Measurements from ENCODE around the gene LCT. TPM values are rescaled to one million over a fixed set of nuclear protein-coding genes. Genes with fewer than 3 reads are reported as not detected.
"Not testable (repeated sequence)": the region's sequence is repeated elsewhere in the genome, so short reads cannot be mapped to it uniquely, and the experiment has no call there.

The LCT gene
- under 1 TPM; 0.02 to 0.05 TPM for total RNA-seq

- DNase-seq, result no peak
- Mint-ChIP-seq H3K36me3 (peaks cover 17% of the 10 kb centered on the region), H3K9me3 (no peaks in the 10 kb centered on the region), H3K4me3 (no peak within 1 kb of the TSS), H3K4me1 (ENCODE audit: low read depth) (peaks cover 11% of the 10 kb centered on the region), H3K27ac (no peak within 1 kb of the TSS), H3K27me3 (no peaks in the 10 kb centered on the region)
- intact Hi-C loops (cut with micrococcal nuclease), result no loop called here
- ChIA-PET POLR2A (no interaction called here), CTCF (interaction anchor here (1.2 kb wide), 1 partner anchor 39 kb away, joined by 3 read pairs; no protein-coding TSS in a partner anchor)
Observed at GRCh38 chr2:135836596-135837270, at the start of gene LCT. Gene LCT, minus strand, starts transcription at chr2:135837184. Its CDS starts 15 bp downstream, at chr2:135837169.

DNA sequence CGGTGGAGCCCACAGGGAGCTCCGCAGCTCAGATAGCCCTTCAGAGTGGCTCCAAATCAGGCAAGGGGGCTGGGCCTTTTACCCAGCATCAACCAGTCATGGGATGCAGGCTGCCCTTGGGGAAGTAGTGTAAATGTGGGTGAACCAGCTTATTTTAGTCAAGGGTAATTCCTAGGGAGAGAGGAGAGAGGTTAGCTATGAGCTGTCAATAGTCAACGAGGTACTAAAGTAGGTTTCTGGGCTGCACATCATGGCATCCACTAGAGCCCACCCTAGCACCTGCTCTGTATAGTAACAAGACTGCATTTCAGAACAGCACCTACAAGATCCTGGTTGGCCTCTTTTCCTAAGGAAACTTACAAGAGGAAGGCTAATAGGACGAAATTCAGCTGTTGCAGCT lies 48.7 kb upstream of the LCT start:
- intact Hi-C loops (cut with micrococcal nuclease), result no loop called here
- Mint-ChIP-seq H3K27me3 (peaks cover 8% of the 10 kb centered on the region), H3K9me3 (no peaks in the 10 kb centered on the region), H3K4me1 (ENCODE audit: low read depth) (no peaks in the 10 kb centered on the region), H3K27ac (no peak overlapping the region), H3K4me3 (no peak overlapping the region), H3K36me3 (no peaks in the 10 kb centered on the region)
- no peak for DNase-seq
- ChIA-PET POLR2A (interaction anchor here (1.0 kb wide), 1 partner anchor 10 kb away, joined by 3 read pairs; no protein-coding TSS in a partner anchor), CTCF (interaction anchor here (1.2 kb wide), 1 partner anchor 28 kb away, joined by 6 read pairs; no protein-coding TSS in a partner anchor)

DNA sequence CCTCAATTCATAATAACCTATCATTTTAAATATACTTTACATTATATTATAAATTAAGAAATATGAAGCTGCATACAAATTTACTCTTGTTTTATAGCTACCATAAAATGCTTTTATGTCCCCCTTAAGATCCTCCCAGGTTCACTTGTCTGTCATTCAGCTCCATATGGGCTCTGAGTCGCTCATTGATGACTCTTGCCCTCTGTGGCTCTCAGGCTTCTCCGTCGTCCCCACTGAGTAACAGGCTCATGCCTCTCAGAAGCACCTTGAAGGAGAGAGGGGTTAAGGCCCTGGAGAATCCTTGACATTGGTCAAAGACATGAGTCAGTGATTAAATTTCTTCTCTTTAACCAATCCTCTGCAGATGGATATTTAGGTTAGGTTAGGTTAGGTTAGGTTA lies 45.4 kb upstream of the LCT start:
- ChIA-PET CTCF (interaction anchor here (0.6 to 0.7 kb wide), 2 partner anchors 16 to 652 kb away, joined by 3 to 6 read pairs; no protein-coding TSS in a partner anchor), POLR2A (no interaction called here)
- DNase-seq, result no peak
- no peaks in the 10 kb centered on the region for H3K9me3 Mint-ChIP-seq
- no peak overlapping the region for H3K4me3 Mint-ChIP-seq
- no peak overlapping the region for H3K27ac Mint-ChIP-seq
- H3K4me1 Mint-ChIP-seq (ENCODE audit: low read depth), result peaks cover 3% of the 10 kb centered on the region
- intact Hi-C loops (cut with micrococcal nuclease), result no loop called here
- H3K36me3 Mint-ChIP-seq, result no peaks in the 10 kb centered on the region
- H3K27me3 Mint-ChIP-seq, result peaks cover 8% of the 10 kb centered on the region

DNA sequence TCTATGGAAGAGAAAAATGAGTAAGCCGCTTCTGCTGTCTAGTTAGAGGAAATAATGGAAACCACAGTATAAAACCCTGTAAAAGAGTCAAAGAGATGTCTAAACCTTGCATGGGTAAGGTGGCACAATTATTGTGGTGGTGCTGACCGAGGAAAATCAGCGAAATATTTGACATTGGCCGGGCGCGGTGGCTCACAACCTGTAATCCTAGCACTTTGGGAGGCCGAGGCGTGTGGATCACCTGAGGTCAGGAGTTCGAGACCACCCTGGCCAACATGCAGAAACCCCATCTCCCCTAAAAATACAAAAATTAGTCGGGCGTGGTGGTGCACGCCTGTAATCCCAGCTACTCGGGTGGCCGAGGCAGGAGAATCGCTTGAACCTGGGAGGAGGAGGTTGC lies 39.8 kb upstream of the LCT start:
- H3K27me3 Mint-ChIP-seq, CTCF ChIA-PET, H3K9me3 Mint-ChIP-seq: not testable (repeated sequence)
- peak overlapping the region; percentile 98 for H3K27ac Mint-ChIP-seq
- H3K4me1 Mint-ChIP-seq (ENCODE audit: low read depth), result peaks cover 33% of the 10 kb centered on the region
- intact Hi-C loops (cut with micrococcal nuclease), result loop anchor here (1.0 to 2.0 kb wide), 7 partner anchors 56 to 958 kb away; partner anchors contain the start of genes CCNT2, CXCR4, DARS1 and R3HDM1
- H3K4me3 Mint-ChIP-seq, result peak overlapping the region; percentile 90
- peaks cover 44% of the 10 kb centered on the region for H3K36me3 Mint-ChIP-seq
- DNase-seq, result peak; percentile 18
- POLR2A ChIA-PET, result interaction anchor here (0.5 to 1.9 kb wide), 14 partner anchors 12 to 509 kb away, joined by 3 to 11 read pairs (median 4); partner anchors contain the start of gene DARS1

DNA sequence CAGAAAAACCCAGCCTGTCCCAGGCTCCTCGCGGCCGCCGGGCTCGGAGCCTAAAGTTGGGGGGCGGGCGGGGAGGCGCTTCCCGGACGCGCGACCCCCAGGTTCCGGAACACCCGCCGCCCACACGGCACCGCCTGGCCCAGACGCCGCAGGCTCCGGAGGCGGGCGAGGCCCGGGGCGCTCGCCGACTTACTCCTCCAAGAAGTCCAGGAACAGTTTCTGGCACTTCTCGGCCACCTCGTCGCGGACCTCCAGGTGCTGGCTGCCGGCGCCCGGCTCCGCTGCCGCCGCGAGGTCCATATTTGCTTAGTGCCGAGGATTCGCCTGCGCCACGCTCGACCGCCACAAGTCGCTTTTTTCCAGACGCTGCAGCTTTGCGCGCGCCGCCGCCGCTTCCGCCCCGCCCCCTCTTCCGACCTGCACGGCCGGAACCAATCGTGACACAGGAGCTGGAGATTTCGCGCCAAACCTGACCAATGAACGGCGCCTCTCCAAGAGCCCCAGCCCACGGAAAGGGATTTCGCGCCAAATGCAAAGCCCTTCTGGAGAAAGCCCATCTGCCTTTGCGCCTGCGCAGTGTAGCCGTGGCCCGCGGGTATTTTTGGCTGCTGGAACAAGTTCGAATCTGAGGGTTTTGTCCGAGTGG lies 39.2 kb upstream of the LCT start, which contains the start of gene MCM6:
TSS of gene MCM6 (minus strand) at position 378 of the 646 bp plus-strand sequence. CDS start at position 300, 78 bp downstream.
- DNase-seq, result peak; percentile 100
- Mint-ChIP-seq H3K27ac (peak within 1 kb of the TSS; percentile 98), H3K36me3 (peaks cover 50% of the 10 kb centered on the region), H3K4me3 (peak within 1 kb of the TSS; percentile 90), H3K9me3 (no peaks in the 10 kb centered on the region), H3K4me1 (ENCODE audit: low read depth) (peaks cover 39% of the 10 kb centered on the region), H3K27me3 (peaks cover 2% of the 10 kb centered on the region)
- CTCF ChIA-PET, result interaction anchor here (1.0 to 1.4 kb wide), 4 partner anchors 133 to 510 kb away, joined by 3 read pairs; no protein-coding TSS in a partner anchor
- intact Hi-C loops (cut with micrococcal nuclease), result loop anchor here (1.0 to 2.0 kb wide), 7 partner anchors 56 to 958 kb away; partner anchors contain the start of genes CCNT2, CXCR4, DARS1 and R3HDM1
- POLR2A ChIA-PET, result interaction anchor here (0.5 to 1.9 kb wide), 20 partner anchors 11 to 509 kb away, joined by 3 to 20 read pairs (median 4); partner anchors contain the start of genes DARS1, R3HDM1 and ZRANB3

- Mint-ChIP-seq H3K27ac (peak overlapping the region; percentile 98), H3K27me3 (peaks cover 2% of the 10 kb centered on the region), H3K9me3 (no peaks in the 10 kb centered on the region), H3K4me1 (ENCODE audit: low read depth) (peaks cover 45% of the 10 kb centered on the region), H3K4me3 (peak overlapping the region; percentile 90), H3K36me3 (peaks cover 56% of the 10 kb centered on the region)
- POLR2A ChIA-PET, result interaction anchor here (0.6 to 1.9 kb wide), 17 partner anchors 11 to 508 kb away, joined by 3 to 20 read pairs (median 4); partner anchors contain the start of genes DARS1, R3HDM1 and ZRANB3
- intact Hi-C loops (cut with micrococcal nuclease), result loop anchor here (1.0 to 2.0 kb wide), 10 partner anchors 55 to 957 kb away; partner anchors contain the start of genes CCNT2, CXCR4, DARS1 and R3HDM1
- CTCF ChIA-PET, result interaction anchor here (1.0 to 1.4 kb wide), 4 partner anchors 132 to 511 kb away, joined by 3 read pairs; no protein-coding TSS in a partner anchor
- peak; percentile 88 for DNase-seq
Observed at GRCh38 chr2:135875491-135876065, 38.6 kb upstream of the LCT start.

GRCh38 chr2:135874777-135875365 lies 37.9 kb upstream of the LCT start:
- H3K9me3 Mint-ChIP-seq, result no peaks in the 10 kb centered on the region
- POLR2A ChIA-PET, result interaction anchor here (0.6 to 1.9 kb wide), 16 partner anchors 11 to 509 kb away, joined by 3 to 20 read pairs (median 3); partner anchors contain the start of genes R3HDM1 and ZRANB3
- peak; percentile 49 for DNase-seq
- H3K4me1 Mint-ChIP-seq (ENCODE audit: low read depth), result peaks cover 50% of the 10 kb centered on the region
- peaks cover 63% of the 10 kb centered on the region for H3K36me3 Mint-ChIP-seq
- H3K4me3 Mint-ChIP-seq, result peak overlapping the region; percentile 90
- CTCF ChIA-PET, result interaction anchor here (0.6 to 1.4 kb wide), 5 partner anchors 132 to 512 kb away, joined by 3 read pairs; no protein-coding TSS in a partner anchor
- intact Hi-C loops (cut with micrococcal nuclease), result loop anchor here (1.0 to 5.0 kb wide), 4 partner anchors 182 to 822 kb away; partner anchors contain the start of gene RAB3GAP1
- H3K27me3 Mint-ChIP-seq, result peaks cover 2% of the 10 kb centered on the region
- peak overlapping the region; percentile 98 for H3K27ac Mint-ChIP-seq

DNA sequence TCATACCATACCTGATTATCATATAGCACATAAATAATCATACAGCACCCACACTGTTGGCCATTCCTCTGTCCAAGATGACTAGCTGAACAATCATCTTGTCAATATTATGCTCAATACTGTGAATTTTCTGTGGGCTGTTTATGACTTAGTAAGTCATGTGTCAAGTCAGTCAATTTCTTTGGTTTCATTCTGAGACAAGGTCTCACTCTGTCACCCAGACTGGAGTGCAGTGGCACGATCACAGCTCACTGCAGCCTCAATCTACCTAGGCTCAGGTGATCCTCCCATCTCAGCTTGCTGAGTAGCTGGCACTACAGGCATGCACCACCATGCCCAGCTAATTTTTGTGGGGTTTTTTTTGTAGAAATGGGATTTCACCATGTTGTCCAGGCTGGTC lies 33.6 kb upstream of the LCT start:
- POLR2A ChIA-PET, result interaction anchor here (0.5 to 1.7 kb wide), 6 partner anchors 13 to 514 kb away, joined by 3 to 7 read pairs (median 3); no protein-coding TSS in a partner anchor
- CTCF ChIA-PET, result interaction anchor here (0.6 to 1.2 kb wide), 5 partner anchors 26 to 514 kb away, joined by 3 to 8 read pairs (median 5); no protein-coding TSS in a partner anchor
- H3K4me3 Mint-ChIP-seq, result no peak overlapping the region

DNA sequence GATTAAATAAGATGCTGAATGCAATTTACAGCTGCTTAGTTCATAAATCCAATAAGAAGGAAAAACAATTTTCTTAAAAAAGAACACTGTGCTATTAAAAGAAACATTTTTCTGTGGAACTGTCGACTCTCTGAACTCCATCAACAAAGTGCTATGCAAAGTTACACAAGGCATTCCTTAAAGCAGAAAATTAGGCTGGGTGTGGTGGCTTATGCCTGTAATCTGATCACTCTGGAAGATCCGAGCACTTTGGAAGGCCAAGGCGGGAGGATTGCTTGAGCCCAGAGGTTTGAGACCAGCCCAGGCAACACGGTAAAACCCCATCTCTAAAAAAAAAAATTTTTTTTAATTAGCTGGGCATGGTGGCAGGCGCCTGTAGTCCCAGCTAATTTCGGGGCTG lies 26.2 kb upstream of the LCT start:
- intact Hi-C loops (cut with micrococcal nuclease), result no loop called here
- POLR2A ChIA-PET, result no interaction called here

More for the DNA sequence above, 33.6 kb upstream of the LCT start:
- peak overlapping the region; percentile 44 for H3K27ac Mint-ChIP-seq
- H3K36me3 Mint-ChIP-seq, result peaks cover 93% of the 10 kb centered on the region
- no peaks in the 10 kb centered on the region for H3K9me3 Mint-ChIP-seq
- H3K4me1 Mint-ChIP-seq (ENCODE audit: low read depth), result peaks cover 55% of the 10 kb centered on the region
- intact Hi-C loops (cut with micrococcal nuclease), result loop anchor here (1.0 to 5.0 kb wide), 2 partner anchors 457 to 512 kb away; no protein-coding TSS in a partner anchor
- no peaks in the 10 kb centered on the region for H3K27me3 Mint-ChIP-seq
- DNase-seq, result peak; percentile 64

GRCh38 chr2:135862718-135863117 lies 25.7 kb upstream of the LCT start:
- Mint-ChIP-seq H3K4me3 (no peak overlapping the region), H3K27me3 (no peaks in the 10 kb centered on the region), H3K27ac (peak overlapping the region; percentile 35), H3K9me3 (no peaks in the 10 kb centered on the region), H3K4me1 (ENCODE audit: low read depth) (peaks cover 17% of the 10 kb centered on the region), H3K36me3 (peaks cover 74% of the 10 kb centered on the region)
- ChIA-PET CTCF (interaction anchor here (0.5 kb wide), 1 partner anchor 132 kb away, joined by 3 read pairs; no protein-coding TSS in a partner anchor), POLR2A (no interaction called here)
- no peak for DNase-seq
- intact Hi-C loops (cut with micrococcal nuclease), result no loop called here

More for the DNA sequence above, 26.2 kb upstream of the LCT start:
- DNase-seq, result no peak
- no peak overlapping the region for H3K27ac Mint-ChIP-seq
- CTCF ChIA-PET, result interaction anchor here (0.5 kb wide), 1 partner anchor 132 kb away, joined by 3 read pairs; no protein-coding TSS in a partner anchor
- H3K4me3 Mint-ChIP-seq, result no peak overlapping the region
- no peaks in the 10 kb centered on the region for H3K9me3 Mint-ChIP-seq
- H3K4me1 Mint-ChIP-seq (ENCODE audit: low read depth), result peaks cover 20% of the 10 kb centered on the region
- peaks cover 74% of the 10 kb centered on the region for H3K36me3 Mint-ChIP-seq
- no peaks in the 10 kb centered on the region for H3K27me3 Mint-ChIP-seq

GRCh38 chr2:135853401-135853800 lies 16.4 kb upstream of the LCT start:
- H3K4me3 Mint-ChIP-seq, result no peak overlapping the region
- CTCF ChIA-PET, result interaction anchor here (1.1 kb wide), 1 partner anchor 54 kb away, joined by 3 read pairs; no protein-coding TSS in a partner anchor
- H3K27ac Mint-ChIP-seq, result no peak overlapping the region
- H3K9me3 Mint-ChIP-seq, result no peaks in the 10 kb centered on the region
- H3K4me1 Mint-ChIP-seq (ENCODE audit: low read depth), result peaks cover 2% of the 10 kb centered on the region
- H3K36me3 Mint-ChIP-seq, result peaks cover 72% of the 10 kb centered on the region
- no peaks in the 10 kb centered on the region for H3K27me3 Mint-ChIP-seq
- DNase-seq, result no peak
- POLR2A ChIA-PET, result no interaction called here
- intact Hi-C loops (cut with micrococcal nuclease), result no loop called here

Data from activated CD4-positive, alpha-beta memory T cell treated with anti-CD3 and anti-CD28 coated beads for 36 hours (primary cell).